ENCODE results near the gene LAPTM5. TPM values are rescaled to one million over a fixed set of nuclear protein-coding genes. Genes with fewer than 3 reads are reported as not detected.

Gene LAPTM5
- total and polyA plus RNA-seq, 3 donors from 2014 or later: 2.0 to 46.9 (median 16.3) TPM

GRCh38 chr1:30779294-30780071, 21.9 kb upstream of the LAPTM5 start:
- no peaks in the 10 kb centered on the region for H3K27me3 ChIP-seq
- H3K9me3 ChIP-seq: no peaks in the 10 kb centered on the region
- H3K4me3 ChIP-seq: no peak overlapping the region
- no peak for TF ChIP-seq POLR2A (IDR thresholded peaks at IDR 0.05)
- peak; percentile 99 to 100 (median 99) for TF ChIP-seq CTCF (IDR thresholded peaks at IDR 0.05)
- DNase-seq: peak; percentile 91
- peaks cover 13% of the 10 kb centered on the region for H3K4me1 ChIP-seq
- H3K27ac ChIP-seq: no peak overlapping the region
- H3K36me3 ChIP-seq (ENCODE audit: low read depth, missing control alignments): no peaks in the 10 kb centered on the region
- 16 to 20% methylated on average over 7 to 12 of the region's 12 CpGs for WGBS, 2 donors
- intact Hi-C loops (cut with DNase I; ENCODE audit: low total_unique reads): loop anchor here (5.0 kb wide), 2 partner anchors 57 to 133 kb away; partner anchors contain the start of gene MATN1

DNA sequence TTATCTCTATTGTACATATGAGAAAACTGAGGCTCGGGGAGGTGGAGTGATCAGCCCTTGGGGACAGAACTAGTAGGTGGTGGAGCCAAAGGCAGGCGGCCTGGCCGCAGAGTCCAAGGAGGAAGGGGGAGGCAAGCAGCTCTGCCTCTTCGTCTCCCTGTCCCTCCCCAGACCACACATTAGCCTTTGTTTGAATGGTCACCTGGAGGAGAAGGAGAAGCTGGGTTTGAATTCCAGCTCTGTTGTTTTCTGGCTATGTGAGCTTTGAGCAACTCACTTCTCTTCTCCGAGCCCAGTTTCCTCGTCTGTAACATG, 21.4 kb upstream of the LAPTM5 start:
- WGBS, 2 donors: 88% methylated on average over 6 of the region's 6 CpGs

DNA sequence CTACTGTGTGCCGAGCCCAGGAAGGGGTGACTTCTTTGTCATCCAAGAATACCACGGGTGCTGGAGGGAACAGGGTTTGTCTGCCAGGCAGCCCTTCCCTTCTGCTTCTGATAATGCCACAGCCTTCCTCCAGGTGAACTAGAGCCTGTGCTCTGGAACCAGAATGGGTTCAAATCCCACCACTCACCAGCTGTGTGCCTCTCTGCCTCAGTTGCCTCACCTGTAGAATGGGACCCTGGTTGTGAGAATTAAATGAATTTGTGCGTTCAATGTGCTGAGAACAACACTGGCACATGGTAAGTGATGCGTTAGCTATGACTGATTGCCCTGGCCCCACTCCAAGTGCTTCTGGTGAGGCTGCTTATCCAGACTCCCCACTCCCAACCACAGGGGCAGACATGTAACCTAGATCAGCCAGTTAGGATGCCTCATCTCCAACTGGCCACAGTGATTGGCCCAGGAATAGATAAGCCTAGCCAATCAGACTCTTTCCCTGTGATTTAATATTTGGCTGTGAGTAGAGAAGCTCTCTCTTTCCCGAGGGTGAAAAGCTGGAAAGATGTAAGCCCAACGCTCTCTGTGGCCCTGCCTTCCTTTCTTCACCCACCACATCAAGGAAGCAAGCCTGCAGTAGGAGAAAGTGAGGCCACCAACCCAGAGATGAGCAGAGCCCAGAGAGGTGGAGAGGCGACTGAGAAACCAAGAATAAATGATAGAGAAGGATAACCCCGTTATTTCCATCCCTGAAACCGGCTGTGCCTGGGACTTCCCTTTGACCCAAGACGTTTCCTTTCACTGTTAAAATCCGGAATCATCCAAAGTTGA, 20.8 kb upstream of the LAPTM5 start:
- WGBS, 2 donors: 72 to 77% methylated on average over 9 to 11 of the region's 11 CpGs
- Histone ChIP-seq H3K9me3 (no peaks in the 10 kb centered on the region), H3K4me1 (peaks cover 10% of the 10 kb centered on the region), H3K27me3 (no peaks in the 10 kb centered on the region), H3K27ac (no peak overlapping the region), H3K4me3 (no peak overlapping the region), H3K36me3 (ENCODE audit: low read depth, missing control alignments) (no peaks in the 10 kb centered on the region)
- intact Hi-C loops (cut with DNase I; ENCODE audit: low total_unique reads): loop anchor here (5.0 kb wide), 1 partner anchor 56 kb away; the partner anchor contains the start of gene MATN1
- no peak for TF ChIP-seq CTCF (IDR thresholded peaks at IDR 0.05)
- no peak for TF ChIP-seq POLR2A (IDR thresholded peaks at IDR 0.05)
- DNase-seq: no peak

More for the DNA sequence above, 21.4 kb upstream of the LAPTM5 start:
- DNase-seq: no peak
- H3K4me3 ChIP-seq: no peak overlapping the region
- intact Hi-C loops (cut with DNase I; ENCODE audit: low total_unique reads): loop anchor here (5.0 kb wide), 1 partner anchor 57 kb away; the partner anchor contains the start of gene MATN1
- TF ChIP-seq CTCF (IDR thresholded peaks at IDR 0.05) (no peak), POLR2A (IDR thresholded peaks at IDR 0.05) (no peak)
- no peaks in the 10 kb centered on the region for H3K9me3 ChIP-seq
- H3K27ac ChIP-seq: no peak overlapping the region
- H3K27me3 ChIP-seq: no peaks in the 10 kb centered on the region
- no peaks in the 10 kb centered on the region for H3K36me3 ChIP-seq (ENCODE audit: low read depth, missing control alignments)
- H3K4me1 ChIP-seq: peaks cover 13% of the 10 kb centered on the region

- TF ChIP-seq CTCF (IDR thresholded peaks at IDR 0.05) (no peak), POLR2A (IDR thresholded peaks at IDR 0.05) (no peak)
- no peak for DNase-seq
- Histone ChIP-seq H3K9me3 (no peaks in the 10 kb centered on the region), H3K36me3 (ENCODE audit: low read depth, missing control alignments) (no peaks in the 10 kb centered on the region), H3K27me3 (no peaks in the 10 kb centered on the region), H3K4me3 (no peak overlapping the region), H3K27ac (no peak overlapping the region), H3K4me1 (peaks cover 5% of the 10 kb centered on the region)
- 50 to 70% methylated on average over 2 to 4 of the region's 4 CpGs for WGBS, 2 donors
- intact Hi-C loops (cut with DNase I; ENCODE audit: low total_unique reads): loop anchor here (5.0 kb wide), 1 partner anchor 56 kb away; the partner anchor contains the start of gene MATN1
These were observed 20.3 kb upstream of the LAPTM5 start for GRCh38 chr1:30777904-30778153.
